Measurements from ENCODE around the gene CYB561D1.

GRCh38 chr1:109498161-109498801, 4.4 kb downstream of the CYB561D1 start:
- TF ChIP-seq CTCF (IDR thresholded peaks at IDR 0.05) (peak; percentile 41 to 47 (median 43)), EP300 (IDR thresholded peaks at IDR 0.05; ENCODE audit: low read depth) (no peak), POLR2A (IDR thresholded peaks at IDR 0.05) (no peak)
